ENCODE data around the gene TMEM214. TPM values are rescaled to one million over a fixed set of nuclear protein-coding genes. Genes with fewer than 3 reads are reported as not detected.

The TMEM214 gene, protein sequence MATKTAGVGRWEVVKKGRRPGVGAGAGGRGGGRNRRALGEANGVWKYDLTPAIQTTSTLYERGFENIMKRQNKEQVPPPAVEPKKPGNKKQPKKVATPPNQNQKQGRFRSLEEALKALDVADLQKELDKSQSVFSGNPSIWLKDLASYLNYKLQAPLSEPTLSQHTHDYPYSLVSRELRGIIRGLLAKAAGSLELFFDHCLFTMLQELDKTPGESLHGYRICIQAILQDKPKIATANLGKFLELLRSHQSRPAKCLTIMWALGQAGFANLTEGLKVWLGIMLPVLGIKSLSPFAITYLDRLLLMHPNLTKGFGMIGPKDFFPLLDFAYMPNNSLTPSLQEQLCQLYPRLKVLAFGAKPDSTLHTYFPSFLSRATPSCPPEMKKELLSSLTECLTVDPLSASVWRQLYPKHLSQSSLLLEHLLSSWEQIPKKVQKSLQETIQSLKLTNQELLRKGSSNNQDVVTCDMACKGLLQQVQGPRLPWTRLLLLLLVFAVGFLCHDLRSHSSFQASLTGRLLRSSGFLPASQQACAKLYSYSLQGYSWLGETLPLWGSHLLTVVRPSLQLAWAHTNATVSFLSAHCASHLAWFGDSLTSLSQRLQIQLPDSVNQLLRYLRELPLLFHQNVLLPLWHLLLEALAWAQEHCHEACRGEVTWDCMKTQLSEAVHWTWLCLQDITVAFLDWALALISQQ
- 100 to 1,000 TPM in 1 of 6 donors, 10 to 100 TPM in 5; 42.5 to 176 (median 62.0) TPM for total RNA-seq

DNA sequence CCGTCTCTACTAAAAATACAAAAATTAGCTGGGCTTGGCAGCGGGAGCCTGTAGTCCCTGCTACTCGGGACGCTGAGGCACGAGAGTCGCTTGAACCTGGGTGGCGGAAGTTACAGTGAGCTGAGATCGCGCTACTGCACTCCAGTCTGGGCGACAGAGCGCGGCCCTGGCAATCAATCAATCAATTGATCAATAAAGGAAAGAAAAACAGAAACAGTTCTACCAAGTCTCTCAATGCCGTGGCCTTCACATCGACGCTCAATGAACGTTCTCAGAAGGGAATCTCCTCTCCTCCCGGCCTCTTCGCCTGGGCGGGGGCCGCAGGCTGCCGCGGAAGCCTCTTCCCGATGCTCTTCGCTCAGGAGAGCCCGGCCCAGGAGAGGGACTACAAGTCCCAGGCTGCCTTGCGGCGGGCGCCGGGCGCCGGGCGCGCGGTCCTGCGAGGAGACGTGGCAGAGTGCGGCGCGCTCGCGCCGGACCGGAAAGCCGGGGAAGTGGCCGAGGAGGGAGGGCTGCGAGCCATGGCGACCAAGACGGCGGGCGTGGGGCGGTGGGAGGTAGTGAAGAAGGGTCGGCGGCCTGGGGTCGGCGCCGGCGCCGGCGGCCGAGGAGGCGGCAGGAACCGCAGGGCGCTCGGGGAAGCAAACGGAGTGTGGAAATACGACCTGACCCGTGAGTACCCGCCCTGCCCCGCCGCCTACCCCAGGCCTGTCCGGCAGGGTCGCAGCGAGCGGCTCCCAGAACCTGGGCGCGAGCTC lies at the start of gene TMEM214:
Gene TMEM214, plus strand, starts transcription at position 471 of the 758 bp plus-strand sequence. Its CDS starts 51 bp downstream, at position 522.
- 1% methylated on average over 45 to 76 of the region's 76 CpGs for WGBS, 2 donors
- peaks cover 18 to 30% (median 28%) of the 10 kb centered on the region in 4 donors for H3K36me3 ChIP-seq
- no peaks in the 10 kb centered on the region for H3K27me3 ChIP-seq
- H3K4me3 ChIP-seq, result peak within 1 kb of the TSS; percentile 68 to 99 (median 91)
- ATAC-seq (ENCODE audit: low FRiP score in 2 of 2) (peak; percentile 94 to 99), DNase-seq (peak; percentile 94 to 99)
- peak within 1 kb of the TSS; percentile 77 to 95 (median 92) for H3K27ac ChIP-seq
- no peaks in the 10 kb centered on the region for H3K9me3 ChIP-seq
- TF ChIP-seq EP300 (IDR thresholded peaks at IDR 0.05) (no peak), POLR2A (IDR thresholded peaks at IDR 0.05) (peak; percentile 35 to 85 (median 65)), POLR2AphosphoS5 (IDR thresholded peaks at IDR 0.05) (peak; percentile 66 to 83)
- TF ChIP-seq, protein P1, sequence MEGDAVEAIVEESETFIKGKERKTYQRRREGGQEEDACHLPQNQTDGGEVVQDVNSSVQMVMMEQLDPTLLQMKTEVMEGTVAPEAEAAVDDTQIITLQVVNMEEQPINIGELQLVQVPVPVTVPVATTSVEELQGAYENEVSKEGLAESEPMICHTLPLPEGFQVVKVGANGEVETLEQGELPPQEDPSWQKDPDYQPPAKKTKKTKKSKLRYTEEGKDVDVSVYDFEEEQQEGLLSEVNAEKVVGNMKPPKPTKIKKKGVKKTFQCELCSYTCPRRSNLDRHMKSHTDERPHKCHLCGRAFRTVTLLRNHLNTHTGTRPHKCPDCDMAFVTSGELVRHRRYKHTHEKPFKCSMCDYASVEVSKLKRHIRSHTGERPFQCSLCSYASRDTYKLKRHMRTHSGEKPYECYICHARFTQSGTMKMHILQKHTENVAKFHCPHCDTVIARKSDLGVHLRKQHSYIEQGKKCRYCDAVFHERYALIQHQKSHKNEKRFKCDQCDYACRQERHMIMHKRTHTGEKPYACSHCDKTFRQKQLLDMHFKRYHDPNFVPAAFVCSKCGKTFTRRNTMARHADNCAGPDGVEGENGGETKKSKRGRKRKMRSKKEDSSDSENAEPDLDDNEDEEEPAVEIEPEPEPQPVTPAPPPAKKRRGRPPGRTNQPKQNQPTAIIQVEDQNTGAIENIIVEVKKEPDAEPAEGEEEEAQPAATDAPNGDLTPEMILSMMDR (IDR thresholded peaks at IDR 0.05), result peak in 4 of 6 experiments; percentile 15 to 61 (median 40)
- peaks cover 14 to 31% (median 20%) of the 10 kb centered on the region in 4 donors for H3K4me1 ChIP-seq

DNA sequence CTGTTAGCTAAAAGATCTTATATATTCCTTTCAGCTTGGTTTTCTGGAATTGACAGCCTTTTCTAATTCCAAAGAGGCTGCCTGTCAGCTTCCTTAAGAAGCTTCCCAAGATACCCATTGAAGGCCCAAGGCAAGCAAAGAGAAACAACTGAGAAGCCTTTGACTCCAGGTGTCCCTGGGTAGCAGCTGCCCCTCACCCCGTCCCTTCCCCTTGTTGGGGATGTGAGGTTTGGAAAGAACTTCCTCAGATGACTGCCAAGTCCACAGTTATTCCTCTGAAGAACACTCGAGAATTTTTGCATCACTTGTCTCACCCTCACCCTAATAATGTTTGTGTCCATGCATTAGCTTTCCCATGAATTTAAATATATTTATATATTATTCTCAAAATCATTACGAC lies 49.0 kb upstream of the TMEM214 start:
- Histone ChIP-seq H3K4me3 (no peak overlapping the region), H3K36me3 (no peaks in the 10 kb centered on the region), H3K27ac (no peak overlapping the region), H3K9me3 (no peaks in the 10 kb centered on the region), H3K27me3 (no peaks in the 10 kb centered on the region), H3K4me1 (peaks cover 9 to 24% (median 15%) of the 10 kb centered on the region in 4 donors)
- WGBS, 2 donors, result 52 to 75% methylated on average over 3 of the region's 3 CpGs
- DNase-seq, result no peak
- ATAC-seq (ENCODE audit: low FRiP score in 2 of 2), result no peak
- TF ChIP-seq, protein P1 (IDR thresholded peaks at IDR 0.05), result no peak
- TF ChIP-seq EP300 (IDR thresholded peaks at IDR 0.05) (no peak), POLR2AphosphoS5 (IDR thresholded peaks at IDR 0.05) (no peak), POLR2A (IDR thresholded peaks at IDR 0.05) (no peak)

DNA sequence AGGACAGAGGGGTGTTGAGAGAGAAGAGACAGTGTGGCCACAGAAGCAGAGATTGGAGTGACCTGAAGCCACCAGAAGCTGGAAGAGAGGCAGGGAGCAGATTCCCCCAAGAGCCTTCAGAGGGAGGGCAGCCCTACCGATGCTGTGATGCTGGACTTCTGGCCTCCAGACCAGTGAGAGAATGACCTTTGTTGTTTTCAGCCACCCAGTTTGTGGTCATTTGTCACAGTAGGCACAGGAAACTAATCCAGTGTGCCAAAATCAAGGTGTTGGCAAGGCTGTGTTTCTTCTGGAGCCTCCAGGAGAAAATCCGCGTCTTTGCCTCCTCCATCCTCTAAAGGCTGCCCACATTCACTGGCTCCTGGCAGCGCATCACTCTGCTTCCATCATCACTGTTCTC lies 47.0 kb upstream of the TMEM214 start:
- Histone ChIP-seq H3K4me1 (peaks cover 9 to 24% (median 15%) of the 10 kb centered on the region in 4 donors), H3K27me3 (no peaks in the 10 kb centered on the region), H3K9me3 (no peaks in the 10 kb centered on the region), H3K4me3 (no peak overlapping the region), H3K27ac (no peak overlapping the region), H3K36me3 (no peaks in the 10 kb centered on the region)
- 92 to 93% methylated on average over 4 of the region's 4 CpGs for WGBS, 2 donors
- TF ChIP-seq, protein P1 (IDR thresholded peaks at IDR 0.05), result no peak
- TF ChIP-seq POLR2A (IDR thresholded peaks at IDR 0.05), result no peak
- TF ChIP-seq EP300 (IDR thresholded peaks at IDR 0.05), result no peak
- no peak for TF ChIP-seq POLR2AphosphoS5 (IDR thresholded peaks at IDR 0.05)
- no peak for DNase-seq
- ATAC-seq (ENCODE audit: low FRiP score in 2 of 2), result no peak

DNA sequence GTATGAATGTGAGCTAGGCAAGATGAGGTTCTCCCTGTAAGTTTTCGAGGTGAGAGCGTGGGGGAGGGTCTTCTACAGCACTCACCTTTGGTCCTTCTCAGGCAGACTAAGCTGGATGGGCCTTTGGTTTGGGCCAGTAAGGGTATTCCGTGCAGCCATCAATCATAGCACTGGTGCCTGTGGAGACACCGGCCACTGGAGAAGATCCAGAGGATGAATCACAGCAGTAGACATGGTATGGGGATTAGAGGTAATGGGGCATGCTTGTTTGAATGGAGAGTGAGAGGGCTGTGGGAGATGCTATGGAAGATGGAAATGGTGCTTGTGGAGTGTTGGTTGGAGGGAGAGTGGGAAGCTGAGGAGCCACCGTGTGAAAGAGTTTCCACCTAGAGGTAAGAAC lies 46.2 kb upstream of the TMEM214 start:
- no peak overlapping the region for H3K27ac ChIP-seq
- no peaks in the 10 kb centered on the region for H3K9me3 ChIP-seq
- peaks cover 9 to 22% (median 15%) of the 10 kb centered on the region in 4 donors for H3K4me1 ChIP-seq
- DNase-seq (no peak), ATAC-seq (ENCODE audit: low FRiP score in 2 of 2) (no peak)
- H3K4me3 ChIP-seq, result no peak overlapping the region
- TF ChIP-seq EP300 (IDR thresholded peaks at IDR 0.05) (no peak), POLR2AphosphoS5 (IDR thresholded peaks at IDR 0.05) (no peak)
- WGBS, 2 donors, result 80 to 89% methylated on average over 5 of the region's 5 CpGs
- no peaks in the 10 kb centered on the region for H3K36me3 ChIP-seq
- H3K27me3 ChIP-seq, result no peaks in the 10 kb centered on the region
